Activated naive CD4-positive, alpha-beta T cell treated with anti-CD3 and anti-CD28 coated beads, Interleukin-2, amount 50 U/mL, for 24 hours (primary cell): Measurements from ENCODE around the gene CTNNA3.

ENCODE experiments used
- H3K27ac Mint-ChIP-seq: one replicate; pipeline ENCODE4 v1.8.0; 2021; ENCODE audit warnings: mild to moderate bottlenecking, mixed read lengths
- H3K27me3 Mint-ChIP-seq: one replicate; pipeline ENCODE4 v1.8.0; 2021; ENCODE audit warnings: mixed read lengths
- H3K36me3 Mint-ChIP-seq: one replicate; pipeline ENCODE4 v1.8.0; 2021; ENCODE audit warnings: mixed read lengths
- H3K4me1 Mint-ChIP-seq: one replicate; pipeline ENCODE4 v1.8.0; 2021; ENCODE audit warnings: mixed read lengths
- H3K4me3 Mint-ChIP-seq: one replicate; pipeline ENCODE4 v1.8.0; 2021; ENCODE audit warnings: mild to moderate bottlenecking, mixed read lengths
- H3K9me3 Mint-ChIP-seq: one replicate; pipeline ENCODE4 v1.8.0; 2021; ENCODE audit warnings: mixed read lengths

CTNNA3 gene

DNA sequence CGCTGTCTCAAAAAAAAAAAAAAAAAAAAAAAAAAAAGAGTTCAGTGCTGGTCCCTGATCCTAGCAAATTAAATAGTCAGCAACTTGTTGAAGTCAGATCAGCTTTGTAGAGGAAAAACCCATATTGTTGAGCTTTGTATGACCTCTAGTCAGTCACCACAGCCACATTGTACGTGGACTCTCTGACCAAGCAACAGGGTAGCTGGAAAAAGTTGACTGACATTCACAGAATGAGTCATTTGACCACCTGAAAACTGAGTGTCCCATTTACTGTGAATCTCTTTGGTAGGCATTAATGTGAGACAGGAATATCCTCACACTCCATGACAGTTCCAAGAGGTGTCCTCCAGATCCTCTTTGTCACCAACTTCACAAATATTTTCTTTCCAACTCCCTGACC is 399.1 kb downstream of the CTNNA3 start:
- Mint-ChIP-seq H3K9me3 (peaks cover 16% of the 10 kb centered on the region), H3K4me1 (no peaks in the 10 kb centered on the region), H3K36me3 (no peaks in the 10 kb centered on the region), H3K27ac (no peak overlapping the region), H3K4me3 (no peak overlapping the region), H3K27me3 (peaks cover 1% of the 10 kb centered on the region)

- Mint-ChIP-seq H3K4me1 (no peaks in the 10 kb centered on the region), H3K27me3 (peaks cover 3% of the 10 kb centered on the region), H3K27ac (no peak overlapping the region), H3K36me3 (no peaks in the 10 kb centered on the region), H3K9me3 (peaks cover 5% of the 10 kb centered on the region), H3K4me3 (no peak overlapping the region)
Measured at GRCh38 chr10:67288688-67289410, 407.1 kb downstream of the CTNNA3 start.

GRCh38 chr10:67284589-67284988 is 411.4 kb downstream of the CTNNA3 start:
- Mint-ChIP-seq H3K36me3 (no peaks in the 10 kb centered on the region), H3K27ac (no peak overlapping the region), H3K4me3 (no peak overlapping the region), H3K27me3 (peaks cover 1% of the 10 kb centered on the region), H3K4me1 (no peaks in the 10 kb centered on the region), H3K9me3 (no peaks in the 10 kb centered on the region)

- Mint-ChIP-seq H3K9me3 (no peaks in the 10 kb centered on the region), H3K4me1 (no peaks in the 10 kb centered on the region), H3K36me3 (no peaks in the 10 kb centered on the region), H3K27ac (no peak overlapping the region), H3K4me3 (no peak overlapping the region), H3K27me3 (peaks cover 1% of the 10 kb centered on the region)
Measured at GRCh38 chr10:67282871-67283270, 413.1 kb downstream of the CTNNA3 start.

DNA sequence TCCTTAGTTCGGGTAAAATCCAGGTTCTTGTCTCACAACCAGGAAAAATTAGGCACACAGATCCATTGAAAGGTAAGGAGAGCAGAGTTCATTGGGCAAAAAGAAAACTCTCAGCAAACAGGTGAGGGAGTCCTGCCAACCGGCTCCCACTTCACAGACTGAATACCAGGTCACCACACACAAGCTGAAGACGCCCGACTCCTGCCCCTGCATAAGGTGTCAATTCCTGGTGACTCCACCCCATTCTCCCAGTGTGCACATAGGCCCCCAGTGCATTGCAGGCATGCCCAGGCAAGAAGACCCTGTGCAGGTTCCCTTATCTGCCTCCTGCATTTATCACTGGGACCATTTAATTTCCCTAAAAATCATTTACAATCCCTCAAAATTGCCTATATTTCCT is 415.6 kb downstream of the CTNNA3 start:
- Mint-ChIP-seq H3K4me3 (no peak overlapping the region), H3K9me3 (no peaks in the 10 kb centered on the region), H3K4me1 (no peaks in the 10 kb centered on the region), H3K36me3 (no peaks in the 10 kb centered on the region), H3K27ac (no peak overlapping the region), H3K27me3 (peaks cover 1% of the 10 kb centered on the region)

- no peaks in the 10 kb centered on the region for H3K4me1 Mint-ChIP-seq
- H3K4me3 Mint-ChIP-seq = no peak overlapping the region
- H3K36me3 Mint-ChIP-seq = no peaks in the 10 kb centered on the region
- H3K9me3 Mint-ChIP-seq = no peaks in the 10 kb centered on the region
- H3K27me3 Mint-ChIP-seq = no peaks in the 10 kb centered on the region
- H3K27ac Mint-ChIP-seq = no peak overlapping the region
Measured at GRCh38 chr10:67277402-67277801, 418.6 kb downstream of the CTNNA3 start.

DNA sequence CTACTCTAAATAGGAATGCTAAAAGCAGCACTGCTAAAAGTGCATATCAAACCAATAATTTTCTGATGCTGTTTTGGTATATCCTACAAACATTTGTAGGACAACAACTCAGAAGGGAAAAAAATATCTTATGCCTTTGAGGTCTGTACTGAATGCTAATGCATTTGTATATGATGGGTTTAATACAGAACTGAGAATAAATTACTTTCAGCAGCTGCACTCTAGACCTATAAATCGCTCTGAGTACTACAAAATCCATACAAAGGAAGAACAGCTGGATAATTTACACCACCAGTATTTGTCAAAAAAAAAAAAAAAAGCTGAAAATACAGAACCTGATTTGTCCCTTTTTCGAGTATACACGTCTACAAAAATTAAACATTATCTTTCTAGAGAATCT is 426.2 kb downstream of the CTNNA3 start:
- H3K9me3 Mint-ChIP-seq = no peaks in the 10 kb centered on the region
- no peaks in the 10 kb centered on the region for H3K4me1 Mint-ChIP-seq
- no peaks in the 10 kb centered on the region for H3K27me3 Mint-ChIP-seq
- H3K4me3 Mint-ChIP-seq = no peak overlapping the region
- H3K27ac Mint-ChIP-seq = no peak overlapping the region
- no peaks in the 10 kb centered on the region for H3K36me3 Mint-ChIP-seq

DNA sequence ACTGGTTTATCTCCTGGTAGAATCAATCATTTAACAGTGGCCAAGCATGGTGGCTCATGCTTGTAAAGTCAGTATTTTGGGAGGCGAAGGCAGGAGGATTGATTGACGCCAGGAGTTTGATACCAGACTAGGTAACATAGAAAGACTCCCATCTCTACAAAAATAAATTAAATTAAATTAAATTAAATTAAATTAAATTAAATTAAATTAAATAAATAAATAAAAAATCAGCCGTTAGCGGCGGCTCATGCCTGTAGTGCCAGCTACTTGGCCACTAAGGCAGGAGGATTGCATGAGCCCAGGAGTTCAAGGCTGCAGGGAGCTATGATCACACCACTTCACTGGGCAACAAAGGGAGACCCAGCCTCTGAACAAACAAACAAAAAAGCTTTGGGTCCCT is 427.8 kb downstream of the CTNNA3 start:
- Mint-ChIP-seq H3K27me3 (peaks cover 1% of the 10 kb centered on the region), H3K27ac (no peak overlapping the region), H3K4me1 (no peaks in the 10 kb centered on the region), H3K36me3 (no peaks in the 10 kb centered on the region), H3K9me3 (no peaks in the 10 kb centered on the region), H3K4me3 (no peak overlapping the region)

DNA sequence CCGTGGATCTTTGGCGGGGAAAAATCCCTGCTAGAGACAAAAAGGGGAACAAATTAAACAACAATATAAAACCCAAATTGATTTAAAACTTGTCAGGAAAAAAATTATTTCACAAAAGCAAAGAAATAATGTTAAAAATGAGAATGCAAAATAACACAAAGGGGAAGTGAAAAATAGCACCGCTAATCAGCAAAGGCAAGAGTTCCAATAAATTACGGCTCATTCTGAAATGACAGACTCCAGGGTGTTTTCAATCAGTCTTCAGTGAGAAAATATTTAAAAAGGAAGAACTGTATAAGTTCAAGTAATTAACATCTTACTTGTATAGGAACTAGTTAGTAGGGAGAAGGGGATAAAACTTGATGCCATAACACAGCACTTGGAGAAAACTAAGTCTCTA is 433.3 kb downstream of the CTNNA3 start:
- H3K4me3 Mint-ChIP-seq = no peak overlapping the region
- peaks cover 5% of the 10 kb centered on the region for H3K27me3 Mint-ChIP-seq
- no peaks in the 10 kb centered on the region for H3K9me3 Mint-ChIP-seq
- no peaks in the 10 kb centered on the region for H3K4me1 Mint-ChIP-seq
- H3K36me3 Mint-ChIP-seq = no peaks in the 10 kb centered on the region
- H3K27ac Mint-ChIP-seq = no peak overlapping the region

- Mint-ChIP-seq H3K4me3 (no peak overlapping the region), H3K9me3 (no peaks in the 10 kb centered on the region), H3K4me1 (no peaks in the 10 kb centered on the region), H3K36me3 (no peaks in the 10 kb centered on the region), H3K27me3 (peaks cover 5% of the 10 kb centered on the region), H3K27ac (no peak overlapping the region)
Measured at GRCh38 chr10:67261300-67261797, 434.6 kb downstream of the CTNNA3 start.

- Mint-ChIP-seq H3K36me3 (no peaks in the 10 kb centered on the region), H3K4me3 (no peak overlapping the region), H3K9me3 (no peaks in the 10 kb centered on the region), H3K27me3 (peaks cover 3% of the 10 kb centered on the region), H3K27ac (no peak overlapping the region), H3K4me1 (no peaks in the 10 kb centered on the region)
Measured at GRCh38 chr10:67259319-67259929, 436.6 kb downstream of the CTNNA3 start.

DNA sequence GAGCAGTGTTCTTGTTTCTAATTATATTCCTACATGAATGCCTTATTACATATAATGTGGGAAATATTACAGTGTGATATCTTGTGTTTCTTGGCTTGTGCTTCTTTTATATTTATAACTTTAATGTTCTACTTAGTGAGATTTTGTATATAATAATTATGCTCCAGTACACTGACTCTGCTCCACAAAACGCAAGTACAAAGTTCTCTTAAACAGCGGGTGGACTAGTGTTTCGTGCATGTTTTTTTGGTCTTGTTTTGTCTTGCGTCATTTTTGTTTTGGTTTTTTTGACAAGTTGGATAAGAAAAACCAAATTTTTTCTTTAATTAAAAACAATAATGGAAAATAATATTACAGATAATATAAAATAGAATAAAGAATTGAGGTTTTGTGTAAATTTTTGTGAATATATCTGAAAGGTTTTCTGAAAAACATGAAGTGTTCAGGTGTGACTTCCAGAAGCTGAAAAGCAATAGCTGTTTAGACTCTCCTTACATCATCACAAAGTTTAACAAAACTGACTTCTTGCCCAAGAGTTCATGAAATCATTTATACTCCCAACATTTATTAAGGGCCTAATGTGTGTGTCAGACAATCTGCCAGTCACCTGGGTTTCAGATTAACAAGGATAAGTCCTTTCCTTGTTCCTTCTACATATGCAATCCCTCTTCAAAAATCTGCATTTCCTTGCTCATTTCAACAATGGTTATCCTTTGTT is 438.4 kb downstream of the CTNNA3 start:
- Mint-ChIP-seq H3K4me3 (no peak overlapping the region), H3K27ac (no peak overlapping the region), H3K27me3 (peaks cover 3% of the 10 kb centered on the region), H3K36me3 (no peaks in the 10 kb centered on the region), H3K9me3 (no peaks in the 10 kb centered on the region), H3K4me1 (no peaks in the 10 kb centered on the region)

DNA sequence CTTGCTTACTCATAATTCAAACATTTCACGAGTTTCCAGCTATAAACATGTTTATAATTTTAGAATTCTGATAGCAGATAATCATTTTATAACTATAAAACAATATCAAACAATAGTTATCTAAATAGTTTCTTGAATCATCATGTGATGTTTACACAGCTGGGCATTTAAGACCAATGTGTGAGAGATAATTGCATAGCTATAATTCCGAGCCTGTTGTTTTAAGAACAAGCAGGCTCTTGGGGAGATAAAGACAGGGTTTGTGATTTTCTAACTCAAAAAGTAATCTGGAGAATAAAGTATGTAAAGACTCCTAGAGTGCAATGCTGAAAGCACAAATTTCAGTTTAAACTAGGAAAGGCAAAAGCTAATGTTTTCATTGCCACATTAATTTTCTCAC is 439.0 kb downstream of the CTNNA3 start:
- Mint-ChIP-seq H3K27ac (no peak overlapping the region), H3K4me1 (no peaks in the 10 kb centered on the region), H3K9me3 (no peaks in the 10 kb centered on the region), H3K4me3 (no peak overlapping the region), H3K36me3 (no peaks in the 10 kb centered on the region), H3K27me3 (peaks cover 3% of the 10 kb centered on the region)

DNA sequence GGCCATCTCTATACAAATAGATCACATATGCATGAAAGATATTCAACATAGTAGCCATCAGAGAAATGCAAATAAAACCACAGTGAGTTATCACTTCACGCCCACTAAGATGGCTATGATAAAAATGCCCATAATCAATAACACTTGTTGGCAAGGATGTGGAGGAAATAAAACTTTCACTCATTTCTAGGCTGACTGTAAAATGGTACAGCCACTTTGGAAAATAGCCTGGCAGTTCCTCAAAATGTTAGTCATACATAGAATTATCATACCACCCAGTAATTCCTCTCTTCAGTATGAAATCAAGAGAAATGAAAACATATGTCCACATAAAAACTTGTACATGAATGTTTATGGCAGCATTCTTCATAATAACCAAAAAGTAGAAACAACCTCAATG is 445.3 kb downstream of the CTNNA3 start:
- H3K36me3 Mint-ChIP-seq = no peaks in the 10 kb centered on the region
- H3K27me3 Mint-ChIP-seq = no peaks in the 10 kb centered on the region

GRCh38 chr10:67246066-67246555 is 449.9 kb downstream of the CTNNA3 start:
- Mint-ChIP-seq H3K36me3 (no peaks in the 10 kb centered on the region), H3K27ac (no peak overlapping the region), H3K4me3 (no peak overlapping the region), H3K4me1 (no peaks in the 10 kb centered on the region), H3K9me3 (no peaks in the 10 kb centered on the region), H3K27me3 (no peaks in the 10 kb centered on the region)

More for the DNA sequence above, 445.3 kb downstream of the CTNNA3 start:
- Mint-ChIP-seq H3K4me1 (no peaks in the 10 kb centered on the region), H3K27ac (no peak overlapping the region), H3K4me3 (no peak overlapping the region), H3K9me3 (no peaks in the 10 kb centered on the region)

GRCh38 chr10:67242528-67242927 is 453.5 kb downstream of the CTNNA3 start:
- no peak overlapping the region for H3K4me3 Mint-ChIP-seq

More at GRCh38 chr10:67242528-67242927, 453.5 kb downstream of the CTNNA3 start:
- Mint-ChIP-seq H3K36me3 (no peaks in the 10 kb centered on the region), H3K27me3 (peaks cover 2% of the 10 kb centered on the region), H3K27ac (no peak overlapping the region), H3K9me3 (no peaks in the 10 kb centered on the region), H3K4me1 (no peaks in the 10 kb centered on the region)
